HG02938 (cell line): ENCODE data around the gene RALGPS1.

ENCODE experiments used
- ATAC-seq: cut with Tn5 transposase; IDR thresholded peaks from one replicate; pipeline ENCODE4 v1.9.1; 2021; ENCODE audit warnings: mild to moderate bottlenecking, moderate library complexity; ENCODE audit not compliant: unreplicated experiment

Gene RALGPS1

DNA sequence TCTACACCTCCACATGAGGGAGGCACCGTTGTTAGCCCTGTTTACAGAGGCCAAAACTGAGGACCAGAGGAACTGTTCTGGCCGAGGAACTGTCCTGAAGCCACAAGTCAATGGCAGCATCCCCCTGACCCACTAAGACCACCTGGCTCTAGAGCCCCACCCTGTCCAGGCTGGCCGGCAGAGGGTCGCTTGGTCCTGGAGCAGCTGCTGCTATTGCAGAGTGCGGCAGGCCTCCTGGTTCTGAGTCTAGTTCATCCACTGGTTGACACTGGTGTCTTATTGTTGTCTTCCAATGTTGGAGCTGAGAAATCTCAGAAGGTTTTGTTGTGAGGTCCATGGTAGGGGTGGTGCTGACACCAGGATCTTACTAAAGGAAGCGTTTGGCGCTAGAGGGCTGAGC, 234.4 kb downstream of the RALGPS1 start:
- no peak for ATAC-seq

GRCh38 chr9:127149463-127150390, 235.1 kb downstream of the RALGPS1 start:
- no peak for ATAC-seq

DNA sequence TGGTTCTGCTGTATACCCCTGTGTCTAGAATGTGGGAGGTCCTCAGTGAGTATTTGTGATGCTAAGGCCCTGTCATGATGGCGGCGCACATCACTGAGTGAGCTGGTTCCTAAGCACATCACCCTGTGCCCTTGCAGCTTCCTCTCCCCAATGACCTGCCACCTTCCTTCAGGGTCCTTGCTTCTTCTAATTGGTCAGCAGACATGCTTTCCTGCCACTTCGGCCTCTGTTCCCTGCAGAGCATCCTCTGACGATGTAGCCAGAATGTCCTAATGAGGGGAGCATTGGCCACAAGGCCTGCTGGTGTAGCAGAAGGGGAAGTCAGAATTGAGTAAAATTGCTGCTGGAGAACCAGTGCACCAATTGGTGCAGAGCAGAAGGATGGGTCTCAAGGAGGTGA, 238.9 kb downstream of the RALGPS1 start:
- no peak for ATAC-seq

GRCh38 chr9:127154003-127154389, 239.4 kb downstream of the RALGPS1 start:
- no peak for ATAC-seq

- no peak for ATAC-seq
Measured at GRCh38 chr9:127154390-127155191, 240.0 kb downstream of the RALGPS1 start.

- ATAC-seq, result no peak
Measured at GRCh38 chr9:127155314-127155960, 240.9 kb downstream of the RALGPS1 start.

DNA sequence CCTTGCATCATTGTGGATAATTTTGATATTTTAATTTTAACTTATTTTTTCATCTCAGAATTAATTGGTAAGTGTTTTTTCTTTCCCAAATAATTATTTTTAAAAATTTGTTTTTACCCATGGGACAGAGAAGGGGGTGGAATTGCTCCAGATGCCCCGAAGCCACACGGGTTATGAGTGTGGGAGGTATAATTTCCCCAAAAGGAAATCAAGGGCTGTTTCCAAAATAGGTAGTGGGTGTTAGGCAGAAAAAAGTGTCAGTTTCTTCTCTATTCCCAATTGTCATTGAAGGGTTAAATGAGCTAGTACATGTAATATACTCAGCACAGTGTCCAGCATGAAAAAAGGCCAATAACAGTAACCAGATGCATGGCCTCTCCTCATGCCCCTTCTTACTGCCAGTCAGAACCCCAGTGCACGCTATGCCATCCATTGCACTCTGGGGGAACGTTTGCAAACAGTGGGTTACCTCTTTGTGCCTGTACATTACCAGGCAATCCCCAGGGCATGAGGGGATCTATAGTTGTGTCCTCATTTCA, 244.3 kb downstream of the RALGPS1 start:
- no peak for ATAC-seq

- no peak for ATAC-seq
Measured at GRCh38 chr9:127159325-127159801, 244.8 kb downstream of the RALGPS1 start.

DNA sequence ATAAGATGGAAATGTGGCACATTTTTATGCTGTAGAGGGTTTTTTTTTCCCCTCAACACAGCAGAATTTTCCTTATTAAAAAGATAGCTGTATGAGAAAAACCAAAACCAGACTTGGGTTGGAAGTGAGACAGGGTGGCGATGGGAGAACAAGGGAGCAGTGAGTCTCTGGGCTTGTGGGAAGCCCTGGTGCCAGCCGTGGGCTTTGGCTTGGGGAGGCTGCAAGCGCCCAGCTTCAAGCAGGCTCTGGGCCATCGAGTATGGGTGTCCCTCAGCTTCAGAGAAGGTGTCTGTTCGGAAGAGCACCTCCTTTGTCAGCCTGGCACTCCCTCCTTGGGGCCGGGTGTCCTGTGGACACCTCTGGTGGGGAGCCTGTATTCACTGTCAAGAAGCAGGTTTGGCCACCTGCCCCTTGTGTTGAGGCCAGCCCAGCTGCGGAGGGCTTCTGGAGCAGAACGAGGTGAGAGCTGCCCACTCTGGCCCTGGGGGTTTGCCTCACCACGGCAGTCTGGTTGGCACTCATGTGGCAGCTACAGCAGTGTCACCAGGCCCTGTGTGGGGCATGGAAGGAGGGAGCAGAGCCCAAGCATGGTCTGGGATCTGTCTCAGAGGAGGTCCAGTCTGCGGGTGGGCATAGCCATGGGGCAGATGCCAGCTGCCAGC, 245.5 kb downstream of the RALGPS1 start:
- ATAC-seq, result no peak

GRCh38 chr9:127161081-127161624, 246.6 kb downstream of the RALGPS1 start:
- ATAC-seq, result no peak

DNA sequence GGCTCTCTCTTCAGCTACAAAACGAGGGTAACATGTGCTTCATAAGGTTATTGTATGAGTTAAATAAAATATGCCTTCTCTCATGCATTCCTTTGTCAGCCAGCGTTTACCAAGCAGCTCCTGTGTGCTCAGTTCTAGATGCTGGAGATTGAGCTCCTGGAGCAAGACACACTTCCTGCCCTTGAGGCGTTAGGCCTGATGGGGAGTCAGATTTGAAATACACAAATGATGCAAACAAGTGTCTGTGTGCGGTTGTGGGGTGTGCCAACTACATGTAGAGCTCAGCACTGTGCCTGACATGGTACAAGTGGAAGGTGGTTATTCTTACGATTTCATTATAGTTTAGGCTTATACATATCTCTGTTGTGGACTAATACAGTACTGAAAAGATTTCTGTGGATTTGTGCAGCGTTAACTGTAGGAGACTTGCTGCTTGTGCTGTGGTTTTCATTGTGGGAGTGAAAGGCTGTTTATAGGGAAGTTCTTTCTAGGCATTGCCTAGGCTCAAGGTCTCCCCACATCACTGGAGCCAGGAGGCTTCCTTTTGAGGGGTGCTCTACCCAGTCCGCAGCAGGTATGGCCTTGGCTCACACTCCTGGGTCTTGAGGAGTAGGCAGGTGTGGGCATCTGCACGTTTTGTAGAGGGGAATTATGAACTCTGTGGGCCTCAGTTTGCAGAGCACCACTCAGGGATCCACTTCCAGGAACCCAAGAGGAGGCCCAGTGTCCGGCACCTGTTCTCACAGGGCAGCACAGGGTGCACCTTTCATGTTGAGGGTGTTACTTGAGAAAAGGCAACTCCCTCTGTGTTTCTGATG, 247.7 kb downstream of the RALGPS1 start:
- no peak for ATAC-seq

- ATAC-seq, result no peak
Measured at GRCh38 chr9:127162864-127163365, 248.3 kb downstream of the RALGPS1 start.

GRCh38 chr9:127163409-127163808, 248.8 kb downstream of the RALGPS1 start:
- no peak for ATAC-seq

- ATAC-seq, result no peak
Measured at GRCh38 chr9:127165116-127165515, 250.5 kb downstream of the RALGPS1 start.

- peak; percentile 9 for ATAC-seq
Measured at GRCh38 chr9:127166111-127166510, 251.5 kb downstream of the RALGPS1 start.

- peak; percentile 62 for ATAC-seq
Measured at GRCh38 chr9:127166651-127167524, 252.3 kb downstream of the RALGPS1 start.

GRCh38 chr9:127167560-127168326, 253.2 kb downstream of the RALGPS1 start:
- ATAC-seq, result no peak
